ENCODE measurements around the gene DNER.
"Not testable (repeated sequence)": the region's sequence is repeated elsewhere in the genome, so short reads cannot be mapped to it uniquely, and the experiment has no call there.

DNER gene

GRCh38 chr2:229348128-229348527 is 366.2 kb downstream of the DNER start:
- in situ Hi-C loops (cut with HindIII; ENCODE audit: low sequenced_read_pairs): no loop called here

- in situ Hi-C loops (cut with HindIII; ENCODE audit: low sequenced_read_pairs): no loop called here
Observed at GRCh38 chr2:229346816-229347540, 367.4 kb downstream of the DNER start.

- in situ Hi-C loops (cut with HindIII; ENCODE audit: low sequenced_read_pairs): no loop called here
Observed at GRCh38 chr2:229344955-229345354, 369.4 kb downstream of the DNER start.

GRCh38 chr2:229344151-229344551 is 370.2 kb downstream of the DNER start:
- in situ Hi-C loops (cut with HindIII; ENCODE audit: low sequenced_read_pairs): no loop called here

GRCh38 chr2:229343661-229344060 is 370.7 kb downstream of the DNER start:
- in situ Hi-C loops (cut with HindIII; ENCODE audit: low sequenced_read_pairs): no loop called here

- in situ Hi-C loops (cut with HindIII; ENCODE audit: low sequenced_read_pairs): no loop called here
Observed at GRCh38 chr2:229342376-229342775, 372.0 kb downstream of the DNER start.

- in situ Hi-C loops (cut with HindIII; ENCODE audit: low sequenced_read_pairs): no loop called here
Observed at GRCh38 chr2:229340086-229340760, 374.1 kb downstream of the DNER start.

GRCh38 chr2:229339618-229340017 is 374.7 kb downstream of the DNER start:
- in situ Hi-C loops (cut with HindIII; ENCODE audit: low sequenced_read_pairs): no loop called here

GRCh38 chr2:229339171-229339570 is 375.2 kb downstream of the DNER start:
- in situ Hi-C loops (cut with HindIII; ENCODE audit: low sequenced_read_pairs): not testable (repeated sequence)

- in situ Hi-C loops (cut with HindIII; ENCODE audit: low sequenced_read_pairs): no loop called here
Observed at GRCh38 chr2:229335877-229336346, 378.4 kb downstream of the DNER start.

- in situ Hi-C loops (cut with HindIII; ENCODE audit: low sequenced_read_pairs): no loop called here
Observed at GRCh38 chr2:229335330-229335729, 379.0 kb downstream of the DNER start.

- in situ Hi-C loops (cut with HindIII; ENCODE audit: low sequenced_read_pairs): no loop called here
Observed at GRCh38 chr2:229330952-229331351, 383.4 kb downstream of the DNER start.

GRCh38 chr2:229319558-229319957 is 394.8 kb downstream of the DNER start:
- in situ Hi-C loops (cut with HindIII; ENCODE audit: low sequenced_read_pairs): no loop called here

GRCh38 chr2:229314117-229314516 is 400.2 kb downstream of the DNER start:
- in situ Hi-C loops (cut with HindIII; ENCODE audit: low sequenced_read_pairs): no loop called here

GRCh38 chr2:229313591-229313990 is 400.8 kb downstream of the DNER start:
- in situ Hi-C loops (cut with HindIII; ENCODE audit: low sequenced_read_pairs): no loop called here

Data from DLD1 (cell line).